ENCODE measurements around the gene SCGB1C1.
"Not testable (repeated sequence)": the region's sequence is repeated elsewhere in the genome, so short reads cannot be mapped to it uniquely, and the experiment has no call there.

The SCGB1C1 gene

GRCh38 chr11:214083-214482 is 21.2 kb downstream of the SCGB1C1 start:
- no peak overlapping the region for H3K4me3 ChIP-seq (ENCODE audit: low read length)
- no peak for DNase-seq (ENCODE audit: low read depth, low spot score)

GRCh38 chr11:215581-216037 is 22.7 kb downstream of the SCGB1C1 start:
- H3K4me3 ChIP-seq (ENCODE audit: low read length): no peak overlapping the region
- DNase-seq (ENCODE audit: low read depth, low spot score): no peak

GRCh38 chr11:216081-216974 is 23.4 kb downstream of the SCGB1C1 start:
- no peak overlapping the region for H3K4me3 ChIP-seq (ENCODE audit: low read length)
- DNase-seq (ENCODE audit: low read depth, low spot score): no peak

GRCh38 chr11:217704-218103 is 24.8 kb downstream of the SCGB1C1 start:
- no peak for DNase-seq (ENCODE audit: low read depth, low spot score)
- no peak overlapping the region for H3K4me3 ChIP-seq (ENCODE audit: low read length)

GRCh38 chr11:218815-219593 is 26.1 kb downstream of the SCGB1C1 start:
- no peak overlapping the region for H3K4me3 ChIP-seq (ENCODE audit: low read length)
- DNase-seq (ENCODE audit: low read depth, low spot score): no peak

GRCh38 chr11:220641-221215 is 27.9 kb downstream of the SCGB1C1 start:
- not testable (repeated sequence) for DNase-seq (ENCODE audit: low read depth, low spot score); H3K4me3 ChIP-seq (ENCODE audit: low read length)

- DNase-seq (ENCODE audit: low read depth, low spot score): no peak
- no peak overlapping the region for H3K4me3 ChIP-seq (ENCODE audit: low read length)
Measured at GRCh38 chr11:221539-221938, 28.7 kb downstream of the SCGB1C1 start.

- DNase-seq (ENCODE audit: low read depth, low spot score): no peak
- H3K4me3 ChIP-seq (ENCODE audit: low read length): no peak overlapping the region
Measured at GRCh38 chr11:221998-222789, 29.3 kb downstream of the SCGB1C1 start.

- no peak for DNase-seq (ENCODE audit: low read depth, low spot score)
- H3K4me3 ChIP-seq (ENCODE audit: low read length): no peak overlapping the region
Measured at GRCh38 chr11:223026-223789, 30.3 kb downstream of the SCGB1C1 start.

- H3K4me3 ChIP-seq (ENCODE audit: low read length): no peak overlapping the region
- no peak for DNase-seq (ENCODE audit: low read depth, low spot score)
Measured at GRCh38 chr11:223884-224283, 31.0 kb downstream of the SCGB1C1 start.

GRCh38 chr11:224424-224823 is 31.5 kb downstream of the SCGB1C1 start:
- no peak for DNase-seq (ENCODE audit: low read depth, low spot score)
- no peak overlapping the region for H3K4me3 ChIP-seq (ENCODE audit: low read length)

- DNase-seq (ENCODE audit: low read depth, low spot score): no peak
- no peak overlapping the region for H3K4me3 ChIP-seq (ENCODE audit: low read length)
Measured at GRCh38 chr11:225734-226453, 33.0 kb downstream of the SCGB1C1 start.

- no peak overlapping the region for H3K4me3 ChIP-seq (ENCODE audit: low read length)
Measured at GRCh38 chr11:227824-228379, 35.0 kb downstream of the SCGB1C1 start.

GRCh38 chr11:230431-230830 is 37.6 kb downstream of the SCGB1C1 start:
- H3K4me3 ChIP-seq (ENCODE audit: low read length): no peak overlapping the region
- no peak for DNase-seq (ENCODE audit: low read depth, low spot score)

More at GRCh38 chr11:227824-228379, 35.0 kb downstream of the SCGB1C1 start:
- DNase-seq (ENCODE audit: low read depth, low spot score): no peak

- no peak for DNase-seq (ENCODE audit: low read depth, low spot score)
- no peak overlapping the region for H3K4me3 ChIP-seq (ENCODE audit: low read length)
Measured at GRCh38 chr11:232783-233565, 40.1 kb downstream of the SCGB1C1 start.

GRCh38 chr11:235180-235579 is 42.3 kb downstream of the SCGB1C1 start:
- H3K4me3 ChIP-seq (ENCODE audit: low read length): peak overlapping the region; percentile 84
- DNase-seq (ENCODE audit: low read depth, low spot score): no peak

- no peak for DNase-seq (ENCODE audit: low read depth, low spot score)
- peak overlapping the region; percentile 84 for H3K4me3 ChIP-seq (ENCODE audit: low read length)
Measured at GRCh38 chr11:235609-235996, 42.7 kb downstream of the SCGB1C1 start.

Data from Jurkat, Clone E6-1 (cell line).